Karpas-422 (cell line): ENCODE data around the gene NUAK2. TPM values are rescaled to one million over a fixed set of nuclear protein-coding genes. Genes with fewer than 3 reads are reported as not detected.

Experiments
- DNase-seq: peaks from one replicate; pipeline ENCODE4 v3.0.0-alpha.2; 2015
- H2AFZ ChIP-seq: fragments of 200-600 bp; sonication (generic); 2 replicates; pipeline ENCODE4 v1.6.1; 2014; ENCODE audit warnings: antibody characterized with exemption, low read length, mixed read lengths
- H3K27ac ChIP-seq: fragments of 200-600 bp; sonication (generic); 2 replicates; pipeline ENCODE4 v1.5.1; 2014; ENCODE audit warnings: mild to moderate bottlenecking, low read length, moderate library complexity
- H3K27me3 ChIP-seq: fragments of 200-600 bp; sonication (generic); 2 replicates; pipeline ENCODE4 v1.6.1; 2014; ENCODE audit warnings: low read length, mixed read lengths
- H3K36me3 ChIP-seq: fragments of 200-600 bp; sonication (generic); 2 replicates; pipeline ENCODE4 v1.6.1; 2014; ENCODE audit warnings: low read length, mixed read lengths; ENCODE audit not compliant: insufficient read depth
- H3K4me1 ChIP-seq: fragments of 200-600 bp; sonication (generic); 2 replicates; pipeline ENCODE4 v1.6.1; 2014; ENCODE audit warnings: mild to moderate bottlenecking, low read length, mixed read lengths
- H3K4me2 ChIP-seq: fragments of 200-600 bp; sonication (generic); 2 replicates; pipeline ENCODE4 v1.6.1; 2014; ENCODE audit warnings: low read length, low read depth, mild to moderate bottlenecking; ENCODE audit not compliant: poor library complexity, severe bottlenecking
- H3K4me3 ChIP-seq: fragments of 200-600 bp; sonication (generic); 2 replicates; pipeline ENCODE4 v1.5.1; 2014; ENCODE audit warnings: mild to moderate bottlenecking, antibody characterized with exemption, low read length, mixed read lengths
- H3K79me2 ChIP-seq: fragments of 200-600 bp; sonication (generic); 2 replicates; pipeline ENCODE4 v1.6.1; 2014; ENCODE audit warnings: mild to moderate bottlenecking, low read length, mixed read lengths
- H3K9ac ChIP-seq: fragments of 200-600 bp; sonication (generic); 2 replicates; pipeline ENCODE4 v1.6.0; 2014; ENCODE audit warnings: low read length
- H3K9me2 ChIP-seq: fragments of 200-600 bp; sonication (generic), shearing (Covaris generic); replicated peaks from 2 replicates; pipeline ENCODE4 v1.6.0; 2014; ENCODE audit warnings: mild to moderate bottlenecking, low read length, moderate library complexity; ENCODE audit not compliant: insufficient read depth
- H3K9me3 ChIP-seq: fragments of 300-700, 200-600 bp; sonication (generic); 2 replicates; pipeline ENCODE4 v1.6.1; 2014; ENCODE audit warnings: low read length, mixed read lengths
- H4K20me1 ChIP-seq: fragments of 200-600 bp; sonication (generic); 2 replicates; pipeline ENCODE4 v1.6.1; 2014; ENCODE audit warnings: mild to moderate bottlenecking, antibody characterized with exemption, low read length, low read depth; ENCODE audit not compliant: insufficient read depth
- total RNA-seq: library from RNA; depleted of rRNA; stranded (reverse); fragments of >200 nt; shearing (Covaris generic); gene quantifications from 2 replicates; pipeline ENCODE4 v1.2.3, GENCODE V29; 2014; ENCODE audit warnings: low replicate concordance

NUAK2 gene
- total RNA-seq, 1 experiment from 2014 or later: 1.4 TPM

DNA sequence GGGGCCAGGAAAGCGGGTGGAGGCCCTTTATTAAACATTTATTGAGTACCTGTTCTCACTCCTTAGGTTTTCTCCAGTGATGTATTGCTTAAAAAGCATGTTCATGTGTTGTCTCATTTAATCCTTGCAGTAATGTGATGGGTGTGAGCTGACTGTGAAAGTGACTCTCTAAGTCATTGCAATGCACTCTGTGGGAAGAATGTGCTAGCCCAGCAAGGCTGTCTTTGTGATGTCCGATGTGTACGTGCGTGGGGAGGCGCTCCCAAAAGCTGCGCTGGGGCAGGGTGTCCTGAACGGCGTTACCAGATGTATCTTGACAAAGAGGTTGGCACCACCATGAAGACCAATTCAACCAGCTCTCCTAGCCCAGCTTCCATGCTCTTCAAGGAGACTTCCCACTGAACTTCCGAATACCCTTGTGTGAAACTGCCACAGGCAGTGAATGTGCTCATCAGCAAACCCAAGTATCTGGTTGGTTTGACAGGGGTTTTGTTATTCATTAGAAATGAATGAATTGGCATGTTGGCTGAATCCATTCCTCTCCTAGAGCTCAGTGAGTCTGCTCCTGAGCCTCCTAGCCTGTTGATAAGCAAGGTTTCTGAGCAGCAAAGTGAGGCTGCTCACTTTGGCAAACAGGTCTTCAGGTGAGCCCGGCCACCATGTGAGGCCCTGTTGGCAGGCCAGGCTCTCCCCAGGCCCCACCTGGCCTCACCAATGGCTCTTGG is 28.0 kb downstream of the NUAK2 start:
- no peak for DNase-seq
- H3K27me3 ChIP-seq: no peaks in the 10 kb centered on the region
- H3K4me1 ChIP-seq: peaks cover 8% of the 10 kb centered on the region
- H3K9me2 ChIP-seq: no peaks in the 10 kb centered on the region
- no peak overlapping the region for H3K4me3 ChIP-seq
- no peak overlapping the region for H3K9ac ChIP-seq
- no peak overlapping the region for H2AFZ ChIP-seq
- no peaks in the 10 kb centered on the region for H3K9me3 ChIP-seq
- no peak overlapping the region for H3K4me2 ChIP-seq
- no peak overlapping the region for H3K27ac ChIP-seq
- no peaks in the 10 kb centered on the region for H3K79me2 ChIP-seq
- no peaks in the 10 kb centered on the region for H3K36me3 ChIP-seq
- H4K20me1 ChIP-seq: no peaks in the 10 kb centered on the region

DNA sequence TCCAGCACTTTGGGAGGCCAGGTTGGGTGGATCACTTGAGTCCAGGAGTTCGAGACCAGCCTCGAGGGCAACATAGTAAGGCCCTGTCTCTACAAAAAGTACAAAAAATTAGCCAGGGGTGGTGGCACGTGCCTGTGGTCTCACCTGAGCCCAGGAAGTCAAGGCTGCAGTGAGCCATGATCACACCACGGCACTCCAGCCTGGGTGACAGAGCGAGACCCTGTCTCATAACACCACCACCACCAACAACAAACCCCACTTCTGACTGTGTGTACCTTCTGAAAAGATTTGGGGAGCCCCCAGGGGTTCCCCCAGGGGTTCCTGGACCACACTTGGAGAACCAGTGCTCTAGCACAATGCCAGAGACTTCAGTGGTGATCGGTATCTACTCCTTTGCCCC is 29.9 kb downstream of the NUAK2 start:
- no peak overlapping the region for H3K9ac ChIP-seq

DNA sequence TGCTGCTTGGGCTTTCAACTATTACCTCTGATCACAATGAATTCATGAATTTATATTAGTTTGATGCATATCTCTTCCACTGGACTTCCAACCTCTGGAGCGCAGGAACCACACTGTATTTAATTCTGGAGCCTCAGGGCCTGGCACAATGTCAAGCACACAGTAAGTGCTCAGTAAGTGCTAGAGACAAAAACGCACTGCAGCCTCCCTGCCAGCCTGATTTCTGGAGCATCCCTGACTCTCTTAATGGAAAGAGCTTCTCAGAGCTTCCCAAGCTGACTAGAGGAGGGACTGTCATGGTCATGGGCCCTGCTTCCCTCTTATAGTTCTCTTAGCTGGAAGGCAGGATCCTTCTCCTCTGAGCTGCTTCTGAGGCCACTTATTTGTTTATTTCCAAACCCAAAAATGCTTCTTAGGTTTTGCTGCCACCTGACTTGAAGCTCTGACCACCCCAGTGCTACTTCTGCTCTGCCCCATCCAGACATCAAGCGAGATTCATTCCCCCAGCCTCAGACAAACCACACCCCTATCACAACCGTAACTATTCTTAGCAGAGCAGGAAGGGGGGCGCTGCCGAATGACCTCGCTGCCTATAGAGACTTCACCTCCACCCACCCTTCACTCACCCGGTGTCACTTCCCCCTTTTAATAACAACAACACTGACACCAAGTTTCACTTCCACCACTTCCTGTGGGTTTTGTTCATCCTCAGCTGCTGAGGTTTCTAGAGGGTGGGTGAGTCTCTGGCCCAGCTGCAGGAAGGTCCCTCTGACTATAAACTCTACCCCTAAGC is 33.6 kb downstream of the NUAK2 start:
- no peaks in the 10 kb centered on the region for H3K9me3 ChIP-seq
- DNase-seq: peak; percentile 96
- peak overlapping the region; percentile 97 for H3K27ac ChIP-seq
- H3K9me2 ChIP-seq: no peaks in the 10 kb centered on the region
- H3K4me3 ChIP-seq: peak overlapping the region; percentile 63
- H4K20me1 ChIP-seq: no peaks in the 10 kb centered on the region
- H3K4me2 ChIP-seq: peak overlapping the region; percentile 85
- no peaks in the 10 kb centered on the region for H3K36me3 ChIP-seq
- no peaks in the 10 kb centered on the region for H3K79me2 ChIP-seq
- peaks cover 60% of the 10 kb centered on the region for H3K4me1 ChIP-seq
- H2AFZ ChIP-seq: peak overlapping the region; percentile 18; the same call in 1 of the 2 replicates
- no peaks in the 10 kb centered on the region for H3K27me3 ChIP-seq
- peak overlapping the region; percentile 71 for H3K9ac ChIP-seq

More for the DNA sequence above, 29.9 kb downstream of the NUAK2 start:
- H3K27me3 ChIP-seq: no peaks in the 10 kb centered on the region
- no peaks in the 10 kb centered on the region for H3K36me3 ChIP-seq
- no peak overlapping the region for H2AFZ ChIP-seq
- no peaks in the 10 kb centered on the region for H3K9me3 ChIP-seq
- no peaks in the 10 kb centered on the region for H3K9me2 ChIP-seq
- H3K4me1 ChIP-seq: peaks cover 25% of the 10 kb centered on the region
- no peak overlapping the region for H3K4me2 ChIP-seq
- no peaks in the 10 kb centered on the region for H4K20me1 ChIP-seq
- H3K4me3 ChIP-seq: no peak overlapping the region
- no peak for DNase-seq
- no peaks in the 10 kb centered on the region for H3K79me2 ChIP-seq
- no peak overlapping the region for H3K27ac ChIP-seq

DNA sequence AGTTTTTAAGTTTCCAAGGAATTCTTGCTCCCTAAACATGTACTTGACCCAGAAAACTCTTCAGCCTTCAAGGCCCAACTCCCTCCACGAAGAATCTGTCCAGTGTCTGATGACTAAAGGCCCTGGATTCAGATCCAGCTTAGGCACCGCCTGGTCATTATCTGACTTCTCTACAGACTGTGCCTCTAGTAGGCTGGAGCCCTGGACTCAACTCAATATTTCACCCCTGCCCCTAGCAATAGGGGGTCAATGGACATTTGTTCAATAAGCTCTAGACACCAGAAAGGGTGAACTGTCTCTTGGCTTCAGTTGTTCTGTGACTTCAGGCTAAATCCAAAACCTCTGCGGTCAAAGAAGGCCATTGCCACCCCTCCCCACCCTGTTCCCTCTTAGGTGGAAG is 34.5 kb downstream of the NUAK2 start:
- H3K9me2 ChIP-seq: no peaks in the 10 kb centered on the region
- H3K4me3 ChIP-seq: peak overlapping the region; percentile 63; the same call in 1 of the 2 replicates
- H3K27me3 ChIP-seq: no peaks in the 10 kb centered on the region
- H3K9me3 ChIP-seq: no peaks in the 10 kb centered on the region
- H3K9ac ChIP-seq: peak overlapping the region; percentile 71
- no peaks in the 10 kb centered on the region for H3K79me2 ChIP-seq
- peak overlapping the region; percentile 18; the same call in 1 of the 2 replicates for H2AFZ ChIP-seq
- DNase-seq: no peak
- peak overlapping the region; percentile 85 for H3K4me2 ChIP-seq
- no peaks in the 10 kb centered on the region for H3K36me3 ChIP-seq
- no peaks in the 10 kb centered on the region for H4K20me1 ChIP-seq
- H3K4me1 ChIP-seq: peaks cover 60% of the 10 kb centered on the region
- H3K27ac ChIP-seq: peak overlapping the region; percentile 97

DNA sequence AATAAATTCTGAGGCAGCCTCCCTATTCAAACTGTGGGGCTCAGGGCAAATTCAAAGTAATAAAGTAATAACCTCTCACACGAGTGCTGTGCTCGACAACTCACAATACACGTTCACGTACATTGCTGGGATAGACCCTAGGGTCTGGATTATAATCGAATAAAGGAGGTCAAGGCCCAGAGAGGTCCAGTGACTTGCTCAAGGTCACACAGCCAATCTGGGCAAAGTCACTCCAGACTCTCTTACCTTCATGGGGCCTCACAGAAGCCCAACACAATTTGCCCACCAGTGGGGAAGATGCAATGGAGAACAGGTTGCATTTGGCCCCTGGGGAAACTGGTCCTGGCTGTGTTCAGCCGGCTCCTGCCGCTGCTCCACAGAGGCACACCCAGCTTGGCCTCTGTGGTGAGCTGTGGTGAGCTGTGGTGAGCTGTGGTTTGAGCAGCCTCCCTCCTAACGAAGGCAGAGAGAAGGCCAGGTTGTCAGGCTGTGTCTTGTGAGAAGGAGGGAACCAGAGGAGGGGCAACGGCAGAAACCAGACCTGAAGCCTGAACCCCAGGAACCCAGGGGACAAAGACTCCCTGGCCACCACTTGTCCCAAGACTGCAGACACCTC is 35.1 kb downstream of the NUAK2 start:
- Histone ChIP-seq H3K27me3 (no peaks in the 10 kb centered on the region), H3K9me2 (no peaks in the 10 kb centered on the region), H3K4me3 (0 out of 2 replicates have a peak overlapping the region, but pooled peaks have one; percentile 24), H3K9me3 (no peaks in the 10 kb centered on the region), H2AFZ (no peak overlapping the region; the same call in 1 of the 2 replicates), H4K20me1 (no peaks in the 10 kb centered on the region), H3K4me1 (peaks cover 60% of the 10 kb centered on the region), H3K4me2 (peak overlapping the region; percentile 85), H3K36me3 (no peaks in the 10 kb centered on the region), H3K79me2 (no peaks in the 10 kb centered on the region), H3K9ac (peak overlapping the region; percentile 71), H3K27ac (peak overlapping the region; percentile 97)
- no peak for DNase-seq

DNA sequence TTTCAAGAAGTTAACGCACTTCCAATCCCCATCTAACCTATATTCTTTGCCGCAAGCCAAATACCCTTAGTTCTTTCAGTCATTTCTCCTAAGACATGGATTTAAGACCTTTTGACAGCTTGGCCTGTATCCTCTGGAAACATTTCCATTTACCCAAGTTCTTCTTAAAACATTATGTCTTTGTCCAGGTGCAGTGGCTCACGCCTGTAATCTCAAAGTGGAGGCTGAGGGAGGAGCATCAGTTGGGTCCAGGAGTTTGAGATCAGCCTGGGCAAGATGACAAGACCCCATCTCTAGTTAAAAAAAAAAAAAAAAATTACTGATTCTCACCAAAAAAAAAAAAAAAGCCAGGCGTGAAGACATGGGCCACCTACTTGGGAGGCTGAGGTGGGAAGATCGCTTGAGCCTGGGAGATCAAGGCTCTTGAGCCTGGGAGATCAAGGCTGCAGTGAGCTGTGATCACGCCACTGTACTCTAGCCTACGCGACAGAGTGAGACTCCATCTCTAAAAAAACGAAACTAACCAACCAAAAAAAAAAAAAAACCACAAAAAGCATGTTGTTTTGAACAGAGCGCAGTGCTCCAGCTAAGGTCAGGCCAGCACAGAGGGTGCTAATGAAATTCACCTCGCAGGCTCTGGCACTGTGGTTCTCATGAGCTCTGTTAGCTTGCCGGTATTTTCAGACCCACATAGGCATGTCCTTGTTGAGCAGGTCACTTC is 36.0 kb downstream of the NUAK2 start:
- peak overlapping the region; percentile 85 for H3K4me2 ChIP-seq
- H3K27me3 ChIP-seq: no peaks in the 10 kb centered on the region
- H3K27ac ChIP-seq: peak overlapping the region; percentile 97
- H3K4me1 ChIP-seq: peaks cover 60% of the 10 kb centered on the region
- H3K9ac ChIP-seq: peak overlapping the region; percentile 71
- no peaks in the 10 kb centered on the region for H3K36me3 ChIP-seq
- peak overlapping the region; percentile 86; the same call in 1 of the 2 replicates for H2AFZ ChIP-seq
- H4K20me1 ChIP-seq: no peaks in the 10 kb centered on the region
- peak; percentile 60 for DNase-seq
- peak overlapping the region; percentile 24; the same call in 1 of the 2 replicates for H3K4me3 ChIP-seq
- H3K9me3 ChIP-seq: no peaks in the 10 kb centered on the region
- H3K9me2 ChIP-seq: no peaks in the 10 kb centered on the region
- H3K79me2 ChIP-seq: no peaks in the 10 kb centered on the region

DNA sequence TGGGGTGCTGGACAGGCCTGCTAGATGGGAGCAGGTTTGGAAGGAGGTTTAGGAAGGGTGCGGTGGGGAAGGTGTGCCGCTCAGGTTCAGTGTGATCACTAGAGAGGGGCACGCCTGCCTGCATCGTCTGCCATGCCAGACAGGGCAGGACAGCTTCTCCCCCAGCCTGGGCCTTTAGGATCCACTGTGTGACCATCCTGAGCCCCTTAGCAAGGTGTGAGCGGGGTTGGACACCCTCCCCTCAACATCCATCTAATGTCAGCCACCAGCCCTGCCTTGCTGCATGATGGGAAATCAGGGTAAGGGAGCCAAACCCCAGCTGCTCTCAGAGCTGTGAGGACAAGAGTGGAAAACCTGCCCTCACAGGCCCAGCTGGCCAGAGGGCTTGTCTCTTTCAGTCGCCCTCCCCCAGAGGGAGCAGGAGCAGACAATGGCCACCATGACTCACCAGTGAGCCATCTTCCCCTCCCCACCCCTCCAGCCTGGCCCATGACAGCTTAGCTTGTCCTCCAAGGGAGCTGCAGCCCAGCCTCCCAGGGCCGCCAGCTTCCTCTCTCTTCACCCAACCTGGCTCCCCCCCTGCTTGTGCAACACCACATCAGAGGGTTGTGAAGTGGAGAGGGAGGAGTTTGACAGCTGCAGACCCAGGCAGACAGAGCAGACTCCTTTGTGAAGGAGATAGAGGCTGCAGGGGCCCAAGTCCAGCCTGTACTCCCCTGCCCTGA is 37.0 kb downstream of the NUAK2 start:
- Histone ChIP-seq H3K9me2 (no peaks in the 10 kb centered on the region), H3K36me3 (no peaks in the 10 kb centered on the region), H3K27me3 (no peaks in the 10 kb centered on the region), H3K79me2 (no peaks in the 10 kb centered on the region), H3K4me3 (no peak overlapping the region; the same call in 1 of the 2 replicates), H4K20me1 (no peaks in the 10 kb centered on the region), H3K27ac (peak overlapping the region; percentile 97), H3K9ac (peak overlapping the region; percentile 71), H3K4me2 (peak overlapping the region; percentile 85), H3K9me3 (no peaks in the 10 kb centered on the region), H2AFZ (no peak overlapping the region; the same call in 1 of the 2 replicates), H3K4me1 (peaks cover 60% of the 10 kb centered on the region)
- DNase-seq: peak; percentile 72
